OCI-LY1 (cell line): ENCODE results near the gene HILPDA.

Source experiments
- H2AFZ ChIP-seq: fragments of 200-600 bp; sonication (generic), shearing (Covaris generic); 2 replicates; pipeline ENCODE4 v1.6.0; 2014; ENCODE audit warnings: antibody characterized with exemption, mild to moderate bottlenecking, low read length
- H3F3A ChIP-seq: fragments of 200-600 bp; sonication (generic), shearing (Covaris generic); 2 replicates; pipeline ENCODE4 v1.6.0; 2014; ENCODE audit warnings: mild to moderate bottlenecking, antibody characterized with exemption, low read length, moderate library complexity; ENCODE audit not compliant: insufficient read depth
- H3K27ac ChIP-seq: fragments of 200-600 bp; sonication (generic); 2 replicates; pipeline ENCODE4 v1.5.1; 2014; ENCODE audit warnings: low read length, mixed run types, mild to moderate bottlenecking, low read depth; ENCODE audit not compliant: poor library complexity, severe bottlenecking
- H3K27me3 ChIP-seq: fragments of 200-600 bp; sonication (generic); 2 replicates; pipeline ENCODE4 v1.6.0; 2014; ENCODE audit warnings: antibody characterized with exemption, mild to moderate bottlenecking, low read length, moderate library complexity; ENCODE audit not compliant: insufficient read depth
- H3K36me3 ChIP-seq: fragments of 200-600 bp; sonication (generic); 2 replicates; pipeline ENCODE4 v1.6.1; 2014; ENCODE audit warnings: mild to moderate bottlenecking, antibody characterized with exemption, low read length, moderate library complexity, mixed read lengths; ENCODE audit not compliant: insufficient read depth
- H3K4me1 ChIP-seq: fragments of 200-600 bp; sonication (generic); 2 replicates; pipeline ENCODE4 v1.5.1; 2014; ENCODE audit warnings: mild to moderate bottlenecking, low read length, moderate library complexity; ENCODE audit not compliant: insufficient read depth, severe bottlenecking
- H3K4me2 ChIP-seq: fragments of 200-600 bp; sonication (generic), shearing (Covaris generic); 2 replicates; pipeline ENCODE4 v1.6.1; 2014; ENCODE audit warnings: low read length
- H3K4me3 ChIP-seq: fragments of 200-600 bp; sonication (generic); 2 replicates; pipeline ENCODE4 v1.5.1; 2014; ENCODE audit warnings: low read length, low read depth, mild to moderate bottlenecking, mixed read lengths; ENCODE audit not compliant: poor library complexity, severe bottlenecking
- H3K79me2 ChIP-seq: fragments of 200-600 bp; shearing (Covaris generic); 2 replicates; pipeline ENCODE4 v1.6.1; 2016; ENCODE audit warnings: mixed run types, low read length, mixed read lengths; ENCODE audit not compliant: insufficient read depth
- H3K9ac ChIP-seq: fragments of 200-600 bp; sonication (generic), shearing (Covaris generic); 2 replicates; pipeline ENCODE4 v1.6.1; 2014; ENCODE audit warnings: mild to moderate bottlenecking, low read length, mixed read lengths
- H3K9me2 ChIP-seq: fragments of 200-600 bp; sonication (generic), shearing (Covaris generic); 2 replicates; pipeline ENCODE4 v1.6.1; 2014; ENCODE audit warnings: low read depth, mild to moderate bottlenecking, low read length, mixed read lengths
- H3K9me3 ChIP-seq: fragments of 200-600 bp; shearing (Covaris generic); 2 replicates; pipeline ENCODE4 v1.6.1; 2014; ENCODE audit warnings: low read length, mixed read lengths
- H4K20me1 ChIP-seq: fragments of 200-600 bp; sonication (generic), shearing (Covaris generic); 2 replicates; pipeline ENCODE4 v1.6.0; 2016; ENCODE audit warnings: mild to moderate bottlenecking, low read length; ENCODE audit not compliant: insufficient read depth
- EZH2 ChIP-seq: fragments of 200-600 bp; sonication (generic), shearing (Covaris generic); IDR thresholded peaks from 2 replicates; pipeline ENCODE4 v1.8.0; 2017; ENCODE audit warnings: borderline replicate concordance, mixed run types, mild to moderate bottlenecking, antibody characterized with exemption, low read length, moderate library complexity, mixed read lengths
- TF ChIP-seq, protein P1 (sequence below): fragments of 200-600 bp; sonication (generic), shearing (Covaris generic); IDR thresholded peaks from 2 replicates; pipeline ENCODE4 v1.5.1; 2017; ENCODE audit warnings: mild to moderate bottlenecking, antibody characterized with exemption, low read length, moderate library complexity, mixed read lengths

The HILPDA gene

DNA sequence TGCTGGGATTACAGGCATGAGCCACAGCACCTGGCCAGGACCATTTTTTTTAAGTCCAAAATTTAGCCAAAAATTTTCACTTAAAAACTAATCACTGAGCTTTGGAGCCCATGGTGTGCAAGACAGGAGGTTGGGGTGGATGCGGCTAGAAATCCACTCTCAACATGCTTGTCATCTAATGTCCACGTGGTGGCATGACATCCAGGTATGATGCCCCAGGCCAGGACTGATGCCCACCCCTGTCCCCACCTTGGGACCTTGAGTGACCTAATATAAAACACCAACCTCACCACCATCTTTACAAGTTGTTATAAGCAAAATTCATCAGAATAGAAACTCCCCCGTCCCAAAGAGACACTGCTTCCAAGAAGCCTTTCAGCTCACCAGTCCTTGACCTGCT is 25.5 kb upstream of the HILPDA start:
- H2AFZ ChIP-seq: no peak overlapping the region
- no peaks in the 10 kb centered on the region for H4K20me1 ChIP-seq
- no peak overlapping the region for H3K9ac ChIP-seq
- H3K79me2 ChIP-seq: no peaks in the 10 kb centered on the region
- no peaks in the 10 kb centered on the region for H3K4me1 ChIP-seq
- no peaks in the 10 kb centered on the region for H3K9me2 ChIP-seq
- no peaks in the 10 kb centered on the region for H3K9me3 ChIP-seq
- H3K4me2 ChIP-seq: no peak overlapping the region
- H3K4me3 ChIP-seq: no peak overlapping the region
- H3K27ac ChIP-seq: no peak overlapping the region
- H3K27me3 ChIP-seq: no peaks in the 10 kb centered on the region; the same call in 1 of the 2 replicates
- H3K36me3 ChIP-seq: no peaks in the 10 kb centered on the region
- TF ChIP-seq, protein P1, sequence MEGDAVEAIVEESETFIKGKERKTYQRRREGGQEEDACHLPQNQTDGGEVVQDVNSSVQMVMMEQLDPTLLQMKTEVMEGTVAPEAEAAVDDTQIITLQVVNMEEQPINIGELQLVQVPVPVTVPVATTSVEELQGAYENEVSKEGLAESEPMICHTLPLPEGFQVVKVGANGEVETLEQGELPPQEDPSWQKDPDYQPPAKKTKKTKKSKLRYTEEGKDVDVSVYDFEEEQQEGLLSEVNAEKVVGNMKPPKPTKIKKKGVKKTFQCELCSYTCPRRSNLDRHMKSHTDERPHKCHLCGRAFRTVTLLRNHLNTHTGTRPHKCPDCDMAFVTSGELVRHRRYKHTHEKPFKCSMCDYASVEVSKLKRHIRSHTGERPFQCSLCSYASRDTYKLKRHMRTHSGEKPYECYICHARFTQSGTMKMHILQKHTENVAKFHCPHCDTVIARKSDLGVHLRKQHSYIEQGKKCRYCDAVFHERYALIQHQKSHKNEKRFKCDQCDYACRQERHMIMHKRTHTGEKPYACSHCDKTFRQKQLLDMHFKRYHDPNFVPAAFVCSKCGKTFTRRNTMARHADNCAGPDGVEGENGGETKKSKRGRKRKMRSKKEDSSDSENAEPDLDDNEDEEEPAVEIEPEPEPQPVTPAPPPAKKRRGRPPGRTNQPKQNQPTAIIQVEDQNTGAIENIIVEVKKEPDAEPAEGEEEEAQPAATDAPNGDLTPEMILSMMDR: peak; percentile 54
- TF ChIP-seq EZH2: no peak
- H3F3A ChIP-seq: no peaks in the 10 kb centered on the region

DNA sequence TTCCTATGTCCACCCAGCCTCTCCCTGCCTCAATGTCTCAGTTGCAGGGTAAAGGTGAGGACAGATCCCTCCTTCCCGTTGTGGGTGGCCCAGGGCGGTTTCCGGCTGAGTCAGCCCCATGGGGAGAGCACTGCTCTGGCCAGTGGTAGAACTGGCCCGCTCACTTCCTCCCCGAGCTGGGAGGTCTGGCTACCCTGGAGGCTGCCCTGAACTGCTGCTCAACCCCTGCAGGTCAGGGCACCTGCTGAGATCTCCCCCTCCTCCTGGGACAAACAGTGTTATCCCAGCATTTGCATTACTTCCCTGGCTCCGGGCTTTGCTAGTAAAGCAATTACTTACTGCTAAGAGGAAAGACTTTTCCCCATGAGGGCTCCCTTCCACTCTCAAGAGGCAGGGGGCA is 24.5 kb upstream of the HILPDA start:
- H4K20me1 ChIP-seq: no peaks in the 10 kb centered on the region
- H3K9me2 ChIP-seq: no peaks in the 10 kb centered on the region
- H3K36me3 ChIP-seq: no peaks in the 10 kb centered on the region
- no peaks in the 10 kb centered on the region for H3K9me3 ChIP-seq
- H3K79me2 ChIP-seq: no peaks in the 10 kb centered on the region
- H3K4me1 ChIP-seq: no peaks in the 10 kb centered on the region
- no peaks in the 10 kb centered on the region; the same call in 1 of the 2 replicates for H3K27me3 ChIP-seq
- no peak overlapping the region for H3K9ac ChIP-seq
- no peak overlapping the region for H3K4me3 ChIP-seq
- H3K27ac ChIP-seq: no peak overlapping the region
- H2AFZ ChIP-seq: no peak overlapping the region
- no peak for TF ChIP-seq EZH2
- TF ChIP-seq, protein P1: no peak
- no peak overlapping the region for H3K4me2 ChIP-seq
- H3F3A ChIP-seq: no peaks in the 10 kb centered on the region

DNA sequence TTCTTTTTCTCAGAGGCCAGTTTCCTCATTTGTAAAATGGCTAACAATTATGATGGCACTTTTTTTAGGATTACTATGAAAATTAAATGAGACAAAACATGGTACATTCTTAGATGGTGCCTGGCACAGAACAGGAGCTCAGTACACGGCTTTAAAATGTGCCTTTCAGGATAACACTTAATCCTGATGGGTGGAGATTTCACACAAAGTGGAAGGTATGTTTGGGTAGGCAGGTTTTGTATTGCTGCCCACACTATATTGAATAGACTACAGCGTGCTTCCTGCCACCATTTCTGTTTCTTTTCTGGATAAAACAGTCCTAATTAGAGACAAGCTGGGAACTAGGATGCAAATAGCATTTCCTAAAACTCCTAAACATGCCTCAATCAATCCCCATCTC is 23.9 kb upstream of the HILPDA start:
- Histone ChIP-seq H3K79me2 (no peaks in the 10 kb centered on the region), H3F3A (no peaks in the 10 kb centered on the region), H4K20me1 (no peaks in the 10 kb centered on the region), H3K36me3 (no peaks in the 10 kb centered on the region), H3K27ac (no peak overlapping the region), H3K4me3 (no peak overlapping the region), H3K9ac (no peak overlapping the region), H2AFZ (no peak overlapping the region), H3K27me3 (no peaks in the 10 kb centered on the region; the same call in 1 of the 2 replicates), H3K9me3 (no peaks in the 10 kb centered on the region), H3K9me2 (no peaks in the 10 kb centered on the region), H3K4me2 (no peak overlapping the region), H3K4me1 (no peaks in the 10 kb centered on the region)
- TF ChIP-seq EZH2: no peak
- TF ChIP-seq, protein P1: no peak
